GM12878 (cell line): ENCODE data around the gene TUBB4B. TPM values are rescaled to one million over a fixed set of nuclear protein-coding genes. Genes with fewer than 3 reads are reported as not detected.
A peak's percentile ranks its signal among the peaks of the same experiment; 100 is the strongest.

Experiments
- ETV6 ChIP-seq, 2 experiments: fragments of 450-650 bp in 1 of 2; IDR thresholded peaks in 1 of 2; conservative IDR thresholded peaks in 1 of 2; 2 replicates each; pipeline ENCODE4 v1.6.1; 2014; ENCODE audit warnings: antibody characterized with exemption in 1 of 2, borderline replicate concordance in 1 of 2, low read depth in 1 of 2, mild to moderate bottlenecking in 1 of 2, moderate library complexity in 1 of 2
- LARP7 ChIP-seq: fragments of 450-650 bp; IDR thresholded peaks from 2 replicates; pipeline ENCODE4 v1.6.1; 2017; ENCODE audit warnings: mild to moderate bottlenecking
- NFYB ChIP-seq: IDR thresholded peaks from 2 replicates; pipeline ENCODE4 v1.6.1; 2011; ENCODE audit warnings: low read depth, mild to moderate bottlenecking, low read length, improper control_type of control experiment, moderate library complexity; ENCODE audit not compliant: insufficient read depth
- PAX5 ChIP-seq: IDR thresholded peaks from 2 replicates; pipeline ENCODE4 v1.6.1; 2011; ENCODE audit warnings: low read depth, low read length, borderline replicate concordance
- RAD51 ChIP-seq: fragments of 450-650 bp; IDR thresholded peaks from 2 replicates; pipeline ENCODE4 v1.6.1; 2016; ENCODE audit warnings: moderate library complexity, mild to moderate bottlenecking, inconsistent platforms
- RB1 ChIP-seq: fragments of 450-650 bp; formaldehyde crosslinking; IDR thresholded peaks from 2 replicates; pipeline ENCODE4 v1.6.1; 2017; ENCODE audit warnings: mild to moderate bottlenecking, borderline replicate concordance
- SIN3A ChIP-seq: IDR thresholded peaks from 2 replicates; pipeline ENCODE4 v1.6.1; 2012; ENCODE audit warnings: low read depth, low read length, improper control_type of control experiment
- TAF1 ChIP-seq: IDR thresholded peaks from 2 replicates; pipeline ENCODE4 v1.6.1; 2011; ENCODE audit warnings: mild to moderate bottlenecking, low read depth, low read length, borderline replicate concordance
- polyA plus RNA-seq, 11 experiments: library from polyadenylated mRNA; depleted of rRNA in 4 of 11; unstranded in 6 of 11; stranded (reverse) in 5 of 11; fragments of >200 nt; fragmentation: Nextera tagmentation in 4 of 11; fragmentation: Illumina TruSeq in 1 of 11; extraction: Ambion mirVana in 4 of 11; extraction: Trizol in 1 of 11; gene quantifications; 1 replicate in 1 of 11; 2 replicates in 10 of 11; pipeline versions ENCODE4 v1.2.1 to v1.2.3, GENCODE V29; 2011 to 2016; ENCODE audit warnings: inconsistent platforms in 2 of 11, missing spikeins in 2 of 11, low read depth in 1 of 11
- total RNA-seq, 4 experiments: library from RNA; depleted of rRNA in 3 of 4; stranded (reverse); fragments of >200 nt in 3 of 4; fragmentation: Illumina TruSeq in 1 of 4; extraction: Trizol in 1 of 4; gene quantifications; 2 replicates each; pipeline versions ENCODE4 v1.2.1 to v1.2.3, GENCODE V29; 2013 to 2021
- TF ChIP-seq, protein P1 (sequence below): IDR thresholded peaks from 2 replicates; pipeline ENCODE4 v1.6.1; 2011; ENCODE audit warnings: mild to moderate bottlenecking, low read depth, low read length, moderate library complexity; ENCODE audit not compliant: insufficient replicate concordance
- TF ChIP-seq, protein P2 (sequence below): fragments of 150-350 bp; IDR thresholded peaks from 2 replicates; pipeline ENCODE4 v1.6.1; 2016; ENCODE audit warnings: low read depth, low read length

TUBB4B gene
- total and polyA plus RNA-seq, 10 of the 15 experiments (the other 5 are each of a cell fraction or from before 2014, with no cell fraction given): 23.0 to 532 (median 254) TPM

DNA sequence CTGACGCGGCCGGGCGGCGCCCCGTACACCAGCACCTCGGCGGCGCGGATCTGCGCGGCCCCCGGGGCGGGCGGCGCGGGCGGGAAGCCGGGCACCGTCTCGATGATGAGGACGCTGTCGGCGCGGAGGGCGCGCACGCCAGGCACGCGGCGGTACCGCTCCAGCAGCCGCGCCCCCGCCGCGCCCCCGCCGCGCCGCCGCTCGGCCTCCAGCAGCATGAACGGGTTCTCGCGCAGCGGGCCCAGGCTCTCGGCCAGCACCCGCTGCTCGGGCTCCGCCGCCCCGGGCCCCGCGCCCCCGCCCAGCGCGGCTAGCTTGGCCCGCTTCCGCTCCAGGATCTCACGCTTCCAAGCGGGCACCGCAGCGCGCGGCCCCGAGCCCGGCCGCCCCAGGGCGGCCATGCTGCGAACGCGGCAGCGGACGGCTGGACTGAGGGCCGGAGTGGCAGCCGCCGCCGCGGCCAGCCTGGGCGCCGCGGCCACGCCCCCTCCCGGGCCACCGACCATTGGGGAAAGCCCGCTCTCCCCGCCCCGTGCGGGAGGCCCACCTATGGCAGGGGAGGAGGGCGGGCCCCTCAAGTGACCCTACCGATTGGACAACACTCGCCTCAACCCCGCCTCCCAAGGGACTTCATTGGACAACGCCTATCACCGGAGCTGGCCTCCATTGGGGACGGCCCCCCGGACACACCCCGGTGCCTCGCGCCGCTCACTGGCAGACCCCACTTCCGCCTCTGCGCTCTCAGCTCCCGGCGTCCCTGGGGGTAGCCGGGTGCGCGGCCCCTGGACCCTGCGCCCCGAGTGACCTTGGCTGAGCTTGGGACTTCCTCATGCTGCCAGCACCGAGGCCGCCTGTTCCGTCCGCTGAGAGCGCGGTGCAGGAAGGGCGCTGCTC lies 40.5 kb upstream of the TUBB4B start, which contains the start of gene TPRN (continued):
- TF ChIP-seq TAF1 (peak; percentile 87), PAX5 (peak; percentile 92), NFYB (peak; percentile 98), RAD51 (peak; percentile 44; the same call in 1 of the 2 replicates), SIN3A (peak; percentile 54; the same call in 1 of the 2 replicates), ETV6 (conservative IDR thresholded peaks at IDR 0.05 in 1 of 2, IDR thresholded peaks at IDR 0.05 in 1 of 2; ENCODE audit: borderline replicate concordance in 1 of 2, low read depth in 1 of 2) (no peak), RB1 (no peak), LARP7 (peak; percentile 97)
- TF ChIP-seq, protein P1, sequence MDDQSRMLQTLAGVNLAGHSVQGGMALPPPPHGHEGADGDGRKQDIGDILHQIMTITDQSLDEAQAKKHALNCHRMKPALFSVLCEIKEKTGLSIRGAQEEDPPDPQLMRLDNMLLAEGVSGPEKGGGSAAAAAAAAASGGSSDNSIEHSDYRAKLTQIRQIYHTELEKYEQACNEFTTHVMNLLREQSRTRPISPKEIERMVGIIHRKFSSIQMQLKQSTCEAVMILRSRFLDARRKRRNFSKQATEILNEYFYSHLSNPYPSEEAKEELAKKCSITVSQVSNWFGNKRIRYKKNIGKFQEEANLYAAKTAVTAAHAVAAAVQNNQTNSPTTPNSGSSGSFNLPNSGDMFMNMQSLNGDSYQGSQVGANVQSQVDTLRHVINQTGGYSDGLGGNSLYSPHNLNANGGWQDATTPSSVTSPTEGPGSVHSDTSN: peak; percentile 48
- TF ChIP-seq, protein P2, sequence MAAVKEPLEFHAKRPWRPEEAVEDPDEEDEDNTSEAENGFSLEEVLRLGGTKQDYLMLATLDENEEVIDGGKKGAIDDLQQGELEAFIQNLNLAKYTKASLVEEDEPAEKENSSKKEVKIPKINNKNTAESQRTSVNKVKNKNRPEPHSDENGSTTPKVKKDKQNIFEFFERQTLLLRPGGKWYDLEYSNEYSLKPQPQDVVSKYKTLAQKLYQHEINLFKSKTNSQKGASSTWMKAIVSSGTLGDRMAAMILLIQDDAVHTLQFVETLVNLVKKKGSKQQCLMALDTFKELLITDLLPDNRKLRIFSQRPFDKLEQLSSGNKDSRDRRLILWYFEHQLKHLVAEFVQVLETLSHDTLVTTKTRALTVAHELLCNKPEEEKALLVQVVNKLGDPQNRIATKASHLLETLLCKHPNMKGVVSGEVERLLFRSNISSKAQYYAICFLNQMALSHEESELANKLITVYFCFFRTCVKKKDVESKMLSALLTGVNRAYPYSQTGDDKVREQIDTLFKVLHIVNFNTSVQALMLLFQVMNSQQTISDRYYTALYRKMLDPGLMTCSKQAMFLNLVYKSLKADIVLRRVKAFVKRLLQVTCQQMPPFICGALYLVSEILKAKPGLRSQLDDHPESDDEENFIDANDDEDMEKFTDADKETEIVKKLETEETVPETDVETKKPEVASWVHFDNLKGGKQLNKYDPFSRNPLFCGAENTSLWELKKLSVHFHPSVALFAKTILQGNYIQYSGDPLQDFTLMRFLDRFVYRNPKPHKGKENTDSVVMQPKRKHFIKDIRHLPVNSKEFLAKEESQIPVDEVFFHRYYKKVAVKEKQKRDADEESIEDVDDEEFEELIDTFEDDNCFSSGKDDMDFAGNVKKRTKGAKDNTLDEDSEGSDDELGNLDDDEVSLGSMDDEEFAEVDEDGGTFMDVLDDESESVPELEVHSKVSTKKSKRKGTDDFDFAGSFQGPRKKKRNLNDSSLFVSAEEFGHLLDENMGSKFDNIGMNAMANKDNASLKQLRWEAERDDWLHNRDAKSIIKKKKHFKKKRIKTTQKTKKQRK: peak; percentile 79
